ENCODE results near the gene COL5A1.

Gene COL5A1

GRCh38 chr9:134626571-134627416 lies 14.8 kb upstream of the COL5A1 start:
- DNase-seq = no peak

- no peak for DNase-seq
These were observed 13.9 kb upstream of the COL5A1 start for GRCh38 chr9:134627417-134628353.

DNA sequence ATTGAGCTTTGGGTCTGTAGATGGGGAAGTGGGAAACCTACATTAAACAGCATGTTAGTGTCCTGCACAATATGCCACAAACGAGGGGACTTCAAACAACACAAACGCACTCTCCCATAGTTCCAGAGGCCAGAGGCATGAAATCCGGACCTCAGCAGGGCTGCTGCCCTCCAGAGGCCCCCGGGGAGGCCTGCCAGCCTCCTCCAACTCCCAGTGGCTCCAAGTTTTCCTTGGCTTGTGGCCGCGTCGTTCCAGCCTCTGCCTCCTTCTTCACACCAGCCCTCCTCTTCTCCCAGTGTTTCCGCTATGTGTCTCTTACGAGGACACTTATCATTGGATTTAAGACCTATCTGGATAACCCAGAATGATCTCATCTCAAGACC lies 13.3 kb upstream of the COL5A1 start:
- DNase-seq = no peak

DNA sequence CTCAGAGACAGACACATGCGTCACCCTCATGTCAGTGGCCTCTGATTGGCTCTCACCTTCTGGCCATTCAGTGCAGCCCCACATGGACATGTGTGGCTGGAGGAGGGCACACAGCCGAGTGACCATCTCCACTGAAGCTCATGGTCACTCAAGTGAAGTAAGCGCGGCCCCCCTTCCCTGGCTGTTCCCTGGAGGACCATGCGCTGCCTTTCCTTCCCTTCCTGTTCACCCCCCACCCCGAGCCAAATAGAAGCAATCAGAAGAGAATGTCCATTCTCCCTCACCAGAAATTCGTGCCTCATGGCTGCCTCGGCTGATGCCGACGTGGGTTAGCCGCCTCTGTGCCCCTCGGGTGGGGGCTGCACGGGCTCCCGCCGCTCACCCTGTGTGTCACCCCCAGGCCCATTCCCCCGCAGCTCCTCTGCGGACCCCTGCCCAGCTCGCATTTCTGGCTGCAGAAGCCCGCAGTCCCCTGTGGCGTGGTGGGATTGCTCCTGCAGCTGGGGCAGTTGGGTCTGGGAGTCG lies 12.5 kb upstream of the COL5A1 start:
- DNase-seq = no peak

GRCh38 chr9:134629586-134630392 lies 11.8 kb upstream of the COL5A1 start:
- DNase-seq = no peak

DNA sequence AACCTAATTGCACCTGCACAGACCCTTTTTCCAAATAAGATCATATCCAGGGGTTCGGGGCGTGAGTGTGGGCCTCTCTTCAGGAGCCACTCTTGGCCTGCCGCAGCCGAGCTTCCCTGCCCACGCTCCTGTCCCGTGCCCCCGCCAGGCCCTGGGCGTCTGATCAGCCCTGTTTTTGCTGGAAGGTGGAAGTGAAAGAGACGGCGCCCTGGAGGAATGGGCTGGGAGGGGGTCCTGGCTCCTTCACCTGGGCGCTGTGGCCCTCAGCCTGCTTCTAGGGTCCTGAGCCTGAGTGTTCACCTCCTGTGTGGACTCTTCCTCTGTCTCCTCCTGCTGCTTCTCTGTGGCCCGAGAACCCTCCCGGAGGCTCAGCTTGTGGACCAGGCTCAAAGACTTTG lies 11.2 kb upstream of the COL5A1 start:
- DNase-seq = no peak

DNA sequence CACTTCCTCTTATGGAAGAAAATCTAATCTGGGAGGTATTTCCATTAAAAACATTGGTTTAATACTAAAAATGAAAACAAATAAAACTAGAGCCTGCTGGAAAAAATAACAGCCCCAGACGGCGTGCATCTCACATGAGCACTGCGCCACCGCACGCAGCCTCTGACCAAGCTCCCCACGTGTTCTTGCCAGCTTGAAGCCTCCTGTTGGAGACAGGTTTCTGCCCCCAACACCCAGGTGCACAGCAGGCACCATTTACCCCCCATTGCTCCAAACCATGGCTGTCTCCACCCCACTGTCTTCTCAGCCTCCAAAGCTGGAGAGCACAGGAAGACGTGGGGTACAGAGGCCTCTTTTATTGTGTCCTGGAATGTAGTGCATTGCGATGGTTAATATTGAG lies 10.7 kb upstream of the COL5A1 start:
- no peak for DNase-seq

DNA sequence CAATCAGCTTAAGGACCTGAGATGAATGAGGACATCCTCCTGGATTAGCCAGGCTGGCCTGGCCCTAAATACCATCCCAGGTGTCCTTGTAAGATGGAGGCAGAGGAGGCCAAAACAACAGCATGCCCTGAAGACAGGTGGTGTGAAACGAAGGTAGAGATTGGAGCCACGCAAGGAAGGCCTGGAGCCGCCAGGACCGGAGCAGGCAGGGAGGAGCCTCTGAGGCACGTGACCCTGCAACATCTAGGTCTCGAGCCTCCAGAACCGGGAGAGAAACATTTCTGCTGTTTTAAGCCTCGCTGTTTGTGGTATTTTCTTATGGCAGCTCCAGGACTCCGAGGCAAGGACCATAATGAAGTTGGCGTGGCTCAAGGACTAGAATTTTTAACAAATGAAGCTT lies 9.7 kb upstream of the COL5A1 start:
- DNase-seq = no peak

DNA sequence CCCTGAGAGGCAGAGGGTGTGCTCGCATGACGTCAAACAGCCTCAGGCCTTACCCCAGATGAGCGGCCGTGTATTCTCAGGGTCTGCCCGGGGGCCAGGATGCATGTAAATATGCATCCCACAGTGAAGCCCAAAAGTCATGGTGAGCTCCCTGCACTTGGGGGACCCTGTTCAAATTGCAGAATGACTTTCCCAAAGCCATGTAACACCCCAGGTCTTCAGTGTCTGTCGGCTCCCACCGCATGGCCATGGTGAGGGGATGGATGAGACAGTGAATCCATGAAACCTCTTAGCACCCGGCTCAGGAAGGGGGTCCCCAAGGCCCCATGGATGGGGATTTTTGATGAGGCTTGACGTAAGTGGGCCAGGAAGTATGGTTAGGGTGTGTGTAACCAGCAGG lies 9.3 kb upstream of the COL5A1 start:
- no peak for DNase-seq

- no peak for DNase-seq
These were observed 8.1 kb upstream of the COL5A1 start for GRCh38 chr9:134633362-134634142.

DNA sequence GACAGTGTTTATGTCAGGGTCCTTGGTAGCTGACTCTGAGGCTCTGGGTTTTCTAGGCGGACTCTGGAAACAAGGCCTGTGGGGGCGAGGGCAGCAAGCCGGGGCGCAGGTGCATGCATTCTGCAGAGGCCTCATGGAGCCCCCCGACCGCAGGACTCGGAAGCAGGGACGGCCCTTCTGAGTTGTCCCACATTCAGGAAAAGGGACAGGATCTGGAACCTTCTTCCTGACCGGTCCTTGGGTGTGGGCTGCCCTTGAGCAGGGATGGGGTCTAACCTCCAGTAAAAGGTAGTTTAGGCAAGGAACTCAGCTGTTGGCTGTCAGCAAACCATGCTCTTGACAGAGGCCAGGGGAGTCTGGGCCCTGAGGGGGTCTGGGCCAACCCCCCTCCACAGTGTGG lies 7.4 kb upstream of the COL5A1 start:
- DNase-seq = no peak

DNA sequence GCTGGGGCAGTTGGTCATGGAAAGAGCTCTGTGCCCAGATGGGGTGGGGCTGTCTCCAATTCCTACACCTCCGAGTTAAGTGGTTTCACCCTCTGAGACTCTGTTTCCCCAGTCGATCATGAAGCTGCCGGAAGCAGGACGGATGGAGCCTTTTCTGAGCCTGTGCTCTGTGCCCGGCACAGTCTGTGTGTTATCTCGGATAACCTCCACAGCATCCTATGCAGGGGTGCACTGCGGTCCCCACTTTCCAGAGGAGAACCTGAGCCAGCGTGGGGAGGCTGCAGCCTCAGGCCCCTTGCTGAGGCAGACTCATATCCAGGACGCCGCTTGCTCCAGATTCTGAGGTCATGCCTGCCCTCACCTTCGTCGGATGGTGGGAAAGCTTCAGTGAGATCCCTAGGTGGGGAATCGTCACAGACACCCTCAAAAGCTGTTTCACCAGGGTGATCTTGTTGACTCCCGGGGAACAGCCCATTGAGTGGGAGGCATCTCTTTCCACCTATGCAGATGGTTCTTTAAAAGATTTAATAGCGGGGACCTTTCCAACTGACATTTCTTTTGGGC lies 6.9 kb upstream of the COL5A1 start:
- no peak for DNase-seq

DNA sequence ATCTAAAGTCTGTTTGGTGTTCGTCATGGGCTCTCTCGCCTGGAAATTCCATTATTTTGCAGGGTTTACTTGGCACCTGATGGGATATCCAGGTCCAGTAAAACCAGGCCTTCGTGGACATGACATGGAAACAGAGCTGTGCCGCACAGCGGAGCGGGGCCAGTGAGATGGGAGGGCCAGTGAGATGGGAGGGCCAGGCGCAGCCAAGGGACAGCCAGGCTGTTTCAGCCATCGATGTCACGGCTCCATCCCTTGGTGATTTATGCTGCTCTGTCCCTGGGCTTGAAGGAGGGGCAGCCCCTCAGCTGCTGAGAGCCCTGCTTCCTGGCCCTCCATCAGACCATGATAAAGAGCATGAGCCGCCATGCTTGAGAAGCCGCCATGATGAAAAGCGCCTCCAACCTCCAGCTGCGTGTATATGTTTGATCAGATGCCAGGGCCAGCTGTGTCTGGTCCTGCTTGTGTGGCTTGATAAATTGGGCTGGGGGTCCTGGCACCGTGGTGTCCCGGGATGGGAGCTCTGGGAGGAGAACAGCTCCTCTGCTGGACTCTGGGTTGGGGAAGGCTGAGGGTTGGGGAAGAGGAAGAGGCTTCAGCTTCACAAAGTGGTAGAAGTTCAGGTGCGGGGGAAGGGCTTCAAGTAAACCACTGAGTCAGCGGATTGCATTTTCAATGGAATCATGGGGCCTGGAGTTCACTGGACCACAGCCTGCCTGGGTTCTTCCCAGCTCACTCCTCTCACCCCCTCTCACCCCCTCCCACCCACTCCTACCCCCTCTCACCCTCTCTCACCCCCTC lies 6.1 kb upstream of the COL5A1 start:
- DNase-seq = no peak

DNA sequence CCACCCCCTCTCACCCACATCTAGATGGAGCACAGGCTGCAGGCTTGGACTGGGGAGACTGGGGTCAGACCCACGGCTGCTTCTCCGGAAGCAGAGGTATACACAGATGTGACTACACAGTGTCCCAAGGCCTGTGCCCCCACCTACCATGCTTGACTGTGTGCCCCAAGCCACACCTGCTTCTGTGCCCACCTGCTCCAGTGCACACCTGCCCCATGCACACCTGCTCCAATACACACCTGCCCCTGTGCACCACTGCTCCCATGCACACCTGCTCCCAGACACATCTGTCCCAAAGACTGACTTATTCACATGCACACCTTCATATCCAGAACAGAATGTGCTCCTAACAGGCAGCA lies 5.5 kb upstream of the COL5A1 start:
- peak; percentile 49 for DNase-seq

- DNase-seq = no peak
These were observed 4.4 kb upstream of the COL5A1 start for GRCh38 chr9:134637241-134637640.

GRCh38 chr9:134637696-134638501 lies 3.7 kb upstream of the COL5A1 start:
- peak; percentile 94 for DNase-seq

DNA sequence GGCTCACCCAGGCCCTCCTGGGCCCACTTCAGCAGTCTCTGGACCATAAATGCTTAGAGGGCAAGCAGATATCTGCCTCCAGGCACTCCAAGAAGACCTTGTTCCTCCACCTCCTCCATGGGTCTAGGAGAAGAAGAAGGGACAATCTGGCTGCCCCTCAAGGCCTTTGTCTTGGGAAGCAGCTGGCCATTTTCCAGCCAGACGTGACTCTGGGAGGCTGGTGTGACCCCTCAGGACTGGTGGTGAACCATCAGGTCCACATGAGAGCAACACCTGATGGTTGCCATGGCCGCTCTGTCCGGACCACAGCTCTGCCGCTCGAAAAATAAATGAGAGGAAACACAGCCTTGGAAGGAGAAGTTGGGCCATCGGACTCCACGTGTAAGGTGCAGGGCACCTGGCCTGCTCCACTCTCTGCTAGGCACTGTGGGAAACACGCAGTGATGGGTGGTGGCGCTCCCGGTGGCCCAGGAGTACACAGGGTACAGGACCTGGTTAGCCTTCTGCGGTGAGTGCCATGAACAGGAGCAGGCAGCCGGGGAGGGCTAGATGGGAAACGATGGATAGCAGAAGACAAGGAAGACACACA lies 3.0 kb upstream of the COL5A1 start:
- DNase-seq = no peak

DNA sequence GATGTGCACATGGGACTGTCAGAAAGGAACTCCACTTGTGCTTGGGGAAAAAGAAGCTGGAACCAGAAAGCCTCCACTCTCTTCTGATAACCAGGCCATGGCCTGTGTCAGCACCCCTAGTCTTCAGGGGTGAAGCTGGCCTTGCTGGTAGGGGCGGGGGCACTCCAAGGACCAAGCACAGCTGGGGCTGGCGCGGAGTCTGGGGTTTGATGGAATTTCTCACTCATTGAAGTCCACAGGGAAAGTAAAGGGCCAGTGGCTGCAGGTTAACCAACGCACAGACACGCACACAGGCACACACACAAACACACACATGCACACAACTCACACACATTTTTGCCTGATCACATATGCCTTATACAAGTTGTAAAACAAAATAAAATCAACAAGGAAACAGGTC lies 1.6 kb upstream of the COL5A1 start:
- DNase-seq = no peak

GRCh38 chr9:134640506-134641172 lies 964 bp upstream of the COL5A1 start:
- no peak for DNase-seq

Data from RPMI8226 (cell line).